Stimulated activated CD4-positive, alpha-beta T cell treated with anti-CD3 and anti-CD28 coated beads, Interleukin-15, amount 100 ng/mL, for 24 hours (primary cell): ENCODE data around the gene EMC6.

Source experiments
- DNase-seq: peaks from one replicate; pipeline ENCODE4 v3.0.0-alpha.2; 2020

Gene EMC6

DNA sequence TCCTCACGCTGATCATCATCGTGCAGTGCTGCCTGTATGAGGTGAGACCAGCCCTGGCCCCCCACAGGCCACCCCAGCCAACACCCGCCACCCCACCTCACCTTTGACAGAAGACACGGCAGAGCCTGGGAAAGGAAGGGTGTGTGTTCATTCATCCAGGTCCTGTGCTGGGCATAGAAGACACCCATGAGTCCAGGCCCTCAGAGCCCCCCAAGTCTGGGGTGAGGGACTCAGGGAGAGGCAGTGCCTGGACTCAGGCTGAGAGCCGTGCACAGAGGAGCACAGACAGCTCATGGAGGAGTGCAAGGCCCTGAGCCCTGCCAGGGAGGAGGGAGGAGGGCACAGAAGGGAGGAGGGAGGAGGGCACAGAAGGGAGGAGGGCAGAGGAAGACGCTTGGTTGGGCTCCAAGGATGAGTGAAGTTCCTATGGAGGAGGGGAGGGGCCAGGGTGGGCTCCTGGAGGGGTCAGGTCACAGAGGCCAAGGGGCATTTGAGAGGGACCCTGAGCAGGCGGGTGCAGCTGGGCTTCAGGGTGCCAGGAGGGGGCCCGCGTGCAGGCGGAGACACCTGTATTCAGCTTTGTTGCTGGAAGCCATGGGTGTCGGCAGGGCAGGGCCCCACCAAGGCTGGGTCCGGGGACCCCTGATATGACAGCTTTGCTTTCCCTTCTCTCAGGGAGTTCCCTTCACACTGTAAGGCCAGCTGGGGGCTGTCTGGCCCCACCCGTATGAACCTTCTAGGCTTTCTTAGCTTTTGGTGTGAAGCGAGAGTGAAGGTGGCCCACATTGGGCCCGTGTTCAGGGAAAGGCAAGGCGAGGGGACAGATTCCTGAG lies 11.6 kb upstream of the EMC6 start:
- no peak for DNase-seq

GRCh38 chr17:3657588-3657869 lies 11.1 kb upstream of the EMC6 start:
- DNase-seq, result no peak

DNA sequence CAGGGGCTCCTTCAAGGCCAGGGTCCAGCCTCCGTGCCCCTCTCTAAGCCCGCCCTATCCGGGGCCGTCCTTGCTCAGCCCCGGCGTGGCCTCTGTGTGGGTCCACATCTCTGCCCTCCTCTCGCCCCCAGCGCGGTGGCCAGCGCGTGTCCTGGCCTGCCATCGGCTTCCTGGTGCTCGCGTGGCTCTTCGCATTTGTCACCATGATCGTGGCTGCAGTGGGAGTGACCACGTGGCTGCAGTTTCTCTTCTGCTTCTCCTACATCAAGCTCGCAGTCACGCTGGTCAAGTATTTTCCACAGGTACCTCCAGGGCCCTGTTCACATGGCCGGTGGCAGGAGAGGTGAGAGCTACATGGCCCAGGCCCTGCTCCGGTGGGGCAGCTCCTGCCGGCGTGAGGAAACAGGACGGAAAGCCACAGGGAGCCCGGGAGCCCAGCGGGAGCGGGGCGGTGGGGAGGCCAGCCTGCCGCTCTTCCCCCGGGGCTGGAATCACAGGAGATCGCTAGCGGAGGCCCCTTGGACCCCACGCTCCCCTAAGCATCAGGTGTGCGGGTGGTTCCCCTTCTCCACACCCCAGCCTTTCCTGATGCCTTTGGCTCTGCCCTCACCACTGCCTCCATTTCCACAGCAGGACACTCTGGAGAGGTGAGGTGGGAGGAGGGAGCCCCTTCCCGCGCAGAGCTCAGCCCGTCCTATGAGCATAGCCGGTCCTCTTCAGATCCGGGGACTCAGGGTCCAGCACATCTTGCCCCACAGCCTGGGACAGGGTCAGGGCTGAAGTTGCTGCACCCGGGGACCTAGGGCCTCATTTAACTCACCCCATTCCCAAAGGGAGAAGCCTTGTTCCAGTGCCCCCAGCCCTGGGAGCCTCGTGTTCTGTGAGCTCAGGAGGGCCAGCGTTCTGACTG lies 10.5 kb upstream of the EMC6 start:
- no peak for DNase-seq

DNA sequence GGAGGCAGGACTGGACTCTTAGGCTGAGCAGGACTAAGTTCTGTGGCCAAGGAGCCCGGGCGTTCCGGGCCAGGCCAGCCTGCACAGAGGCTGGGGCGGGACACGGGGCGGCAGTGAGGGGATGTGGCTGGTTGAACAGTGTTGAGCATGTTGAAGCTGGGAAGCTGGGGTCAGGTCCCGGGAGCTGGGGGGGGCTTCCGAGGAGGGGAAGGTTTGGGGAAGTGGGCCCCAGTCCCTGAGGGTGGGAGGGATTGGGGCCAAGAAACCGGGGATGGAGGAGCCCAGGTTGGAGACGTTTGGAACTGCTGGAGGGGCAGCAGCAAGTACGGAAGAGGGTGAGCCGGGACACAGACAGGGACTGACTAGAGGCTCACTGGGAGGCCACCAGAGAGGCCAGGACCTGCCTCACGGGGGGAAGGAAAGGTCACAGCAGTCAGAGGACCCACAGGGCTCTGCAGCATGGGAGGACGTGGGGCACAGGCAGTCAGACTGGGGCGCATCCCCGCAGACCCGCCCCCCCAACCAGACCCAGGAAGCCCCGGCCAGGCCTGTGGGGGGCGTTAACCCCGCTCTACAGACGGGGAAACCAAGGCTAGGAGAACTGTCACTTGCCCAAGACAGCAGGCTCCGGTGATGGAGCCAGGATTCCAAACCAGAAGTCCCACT lies 9.7 kb upstream of the EMC6 start:
- DNase-seq, result no peak

DNA sequence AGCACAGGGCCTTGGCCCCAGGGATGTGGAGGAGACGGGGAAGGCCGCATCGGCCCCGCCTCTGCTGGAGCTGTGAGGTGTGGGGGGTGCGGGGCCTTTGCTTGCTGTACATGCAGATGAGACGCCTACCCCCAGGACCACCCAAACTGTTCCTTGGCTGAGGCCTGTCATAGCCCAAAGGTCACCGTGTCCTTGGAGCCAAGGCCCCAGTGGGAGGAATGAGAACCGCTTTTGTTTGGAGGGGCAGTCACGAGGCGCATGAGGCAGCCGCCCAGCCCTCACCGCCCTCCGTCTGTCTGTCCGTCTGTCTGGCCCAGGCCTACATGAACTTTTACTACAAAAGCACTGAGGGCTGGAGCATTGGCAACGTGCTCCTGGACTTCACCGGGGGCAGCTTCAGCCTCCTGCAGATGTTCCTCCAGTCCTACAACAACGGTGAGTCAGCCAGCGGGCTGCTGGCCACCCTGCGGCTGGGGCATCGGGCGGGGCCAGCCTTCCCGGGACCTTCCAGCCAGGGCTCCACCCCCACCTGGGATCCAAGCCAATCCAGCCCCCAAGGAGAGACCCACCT lies 9.0 kb upstream of the EMC6 start:
- no peak for DNase-seq

- no peak for DNase-seq
Observed at GRCh38 chr17:3660311-3660891, 8.2 kb upstream of the EMC6 start.

DNA sequence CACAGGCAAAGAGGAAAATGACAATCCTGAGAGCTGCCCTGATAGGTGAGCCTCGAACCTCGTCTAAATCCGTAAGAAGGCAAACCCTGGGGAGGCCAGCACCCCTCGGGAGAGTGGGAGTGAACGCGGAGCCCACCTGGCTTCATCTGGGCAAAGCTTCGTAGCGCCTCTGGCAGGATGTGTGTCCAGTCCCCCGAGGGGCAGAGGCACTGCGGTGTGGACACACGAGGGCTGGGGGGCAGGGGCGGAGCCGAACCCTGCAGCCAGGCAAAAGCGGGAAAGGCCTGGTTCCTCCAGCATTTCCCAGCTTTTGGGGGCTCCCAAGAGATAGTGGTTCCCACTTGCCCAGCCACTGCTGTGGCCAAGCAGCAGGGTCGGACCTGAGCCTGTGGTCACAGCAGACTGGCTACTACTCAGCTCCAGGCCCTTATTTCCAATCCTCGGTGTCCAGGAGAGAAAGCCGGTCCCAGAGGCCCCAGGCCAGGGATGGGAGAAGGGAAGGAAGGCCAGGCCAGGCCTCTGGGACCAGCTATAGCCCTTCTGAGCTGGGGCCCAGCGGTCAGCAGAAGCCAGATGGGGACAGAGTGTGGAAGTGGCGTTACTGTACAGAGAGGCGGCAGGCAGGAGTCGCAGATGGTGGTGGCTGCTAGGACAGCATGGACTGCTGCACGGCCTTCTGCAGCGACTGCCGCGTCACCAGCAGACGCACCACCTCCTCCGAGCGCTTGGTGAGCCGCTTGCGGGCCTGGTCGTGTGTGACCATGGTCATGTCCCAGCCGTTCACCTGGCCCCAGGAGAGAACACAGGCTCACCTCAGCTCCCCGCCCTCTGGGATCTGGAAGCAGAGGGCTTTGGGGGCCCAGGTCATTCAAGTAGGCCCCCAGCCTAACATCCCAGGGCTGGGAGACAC lies 5.3 kb upstream of the EMC6 start:
- no peak for DNase-seq

DNA sequence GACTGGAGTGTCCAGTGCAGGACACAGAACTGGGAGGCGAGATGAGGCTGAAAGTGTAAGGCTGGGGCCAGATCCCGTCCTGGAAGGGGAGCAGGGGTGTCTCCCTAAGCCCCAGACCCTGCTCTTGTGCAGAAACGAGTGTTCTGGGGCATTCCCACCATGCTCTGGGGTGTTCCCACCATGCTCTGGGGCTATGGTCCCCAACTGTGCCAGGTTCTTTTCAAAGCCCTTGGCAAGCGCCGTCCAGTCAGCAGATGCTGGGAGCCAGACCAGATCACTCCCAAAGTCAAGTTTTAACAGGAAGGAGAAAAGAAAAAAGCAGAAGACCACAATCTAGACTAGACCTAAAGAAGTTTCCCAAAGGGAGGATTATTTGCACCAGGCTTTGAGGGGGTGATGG lies 2.8 kb upstream of the EMC6 start:
- no peak for DNase-seq

DNA sequence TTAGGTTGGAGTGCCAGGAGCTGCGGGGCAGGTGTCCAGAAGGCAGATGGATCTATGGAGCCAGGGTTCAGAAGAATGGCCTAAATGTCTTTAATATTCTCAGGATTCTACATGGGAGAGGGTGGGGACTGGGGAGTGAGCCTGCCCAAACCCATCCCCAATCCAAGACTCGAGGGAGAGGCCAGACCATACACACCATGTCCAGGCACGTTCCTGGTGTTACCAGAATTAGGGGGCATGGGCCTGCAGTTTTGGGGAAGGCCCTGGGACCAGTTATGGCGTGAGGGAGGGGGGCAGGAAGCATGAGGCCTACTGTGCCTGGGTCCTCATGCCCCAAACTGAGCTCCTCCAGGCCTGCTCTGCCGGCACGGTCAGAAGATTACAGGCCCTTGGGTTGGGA lies 2.1 kb upstream of the EMC6 start:
- no peak for DNase-seq

- no peak for DNase-seq
Observed at GRCh38 chr17:3667366-3668278, 990 bp upstream of the EMC6 start.

DNA sequence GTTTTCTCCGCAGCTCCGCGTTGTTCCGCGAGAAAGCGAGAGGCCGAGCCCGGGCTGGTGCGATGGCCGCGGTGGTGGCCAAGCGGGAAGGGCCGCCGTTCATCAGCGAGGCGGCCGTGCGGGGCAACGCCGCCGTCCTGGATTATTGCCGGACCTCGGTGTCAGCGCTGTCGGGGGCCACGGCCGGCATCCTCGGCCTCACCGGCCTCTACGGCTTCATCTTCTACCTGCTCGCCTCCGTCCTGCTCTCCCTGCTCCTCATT lies 404 bp downstream of the EMC6 start:
- DNase-seq, result no peak

- no peak for DNase-seq
Observed at GRCh38 chr17:3669548-3669947, 936 bp downstream of the EMC6 start.

- no peak for DNase-seq
Observed at GRCh38 chr17:3672571-3672970, 4.0 kb downstream of the EMC6 start.

DNA sequence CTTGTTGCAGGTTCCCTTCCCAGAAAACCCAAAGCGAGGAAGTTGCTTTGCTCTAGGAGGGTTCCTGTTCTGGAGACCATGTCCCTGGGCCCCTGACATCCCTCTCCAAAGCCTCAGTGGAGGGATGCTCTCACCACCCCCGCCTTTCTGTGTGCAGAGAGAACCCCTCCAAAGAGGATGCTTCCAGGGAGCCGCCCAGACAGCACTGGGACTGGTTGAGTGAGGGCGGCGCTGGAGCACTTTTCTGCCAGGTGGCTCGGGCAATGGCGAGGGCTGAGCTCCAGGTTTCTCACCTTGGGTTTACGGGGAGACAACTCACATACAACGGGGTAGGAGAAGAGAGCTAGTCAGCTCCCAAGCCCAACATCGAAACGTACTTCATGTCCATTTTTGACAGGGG lies 7.3 kb downstream of the EMC6 start:
- DNase-seq, result no peak

DNA sequence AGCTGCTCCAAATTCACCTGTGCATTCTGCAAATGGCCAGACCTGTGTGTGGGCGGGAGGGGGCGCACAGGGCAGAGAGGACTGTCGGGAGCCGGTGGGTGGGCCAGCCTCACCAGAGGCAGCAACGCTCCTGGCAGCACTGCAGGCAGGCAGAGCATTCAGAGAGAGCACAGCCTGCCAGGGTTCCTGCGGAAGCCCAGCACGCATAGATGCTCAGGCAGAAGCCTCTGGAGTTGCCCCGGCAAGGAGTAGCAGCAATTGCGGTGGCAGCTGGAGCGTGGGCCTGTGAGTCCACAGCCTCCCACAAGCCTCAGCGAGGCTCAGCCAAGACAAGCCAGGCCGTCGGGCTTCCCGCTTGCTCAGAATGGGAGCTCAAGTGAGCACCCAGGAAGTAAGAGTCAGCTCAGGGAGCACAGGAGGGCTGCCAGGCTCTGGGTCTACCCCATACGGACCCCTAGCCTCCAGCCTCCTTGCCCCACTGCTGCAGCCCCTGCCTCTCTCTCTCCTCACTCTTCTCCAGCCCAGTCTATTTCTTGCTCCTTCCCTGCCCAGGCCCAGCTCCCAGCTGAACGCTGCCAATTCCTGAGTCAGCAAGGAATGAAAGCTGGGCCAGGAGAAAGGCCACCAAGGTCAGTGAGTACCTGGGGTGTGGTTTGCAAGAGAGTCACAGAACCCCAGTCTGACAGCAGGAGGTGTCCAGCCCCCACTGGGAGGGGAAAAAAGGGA lies 9.6 kb downstream of the EMC6 start:
- DNase-seq, result no peak

DNA sequence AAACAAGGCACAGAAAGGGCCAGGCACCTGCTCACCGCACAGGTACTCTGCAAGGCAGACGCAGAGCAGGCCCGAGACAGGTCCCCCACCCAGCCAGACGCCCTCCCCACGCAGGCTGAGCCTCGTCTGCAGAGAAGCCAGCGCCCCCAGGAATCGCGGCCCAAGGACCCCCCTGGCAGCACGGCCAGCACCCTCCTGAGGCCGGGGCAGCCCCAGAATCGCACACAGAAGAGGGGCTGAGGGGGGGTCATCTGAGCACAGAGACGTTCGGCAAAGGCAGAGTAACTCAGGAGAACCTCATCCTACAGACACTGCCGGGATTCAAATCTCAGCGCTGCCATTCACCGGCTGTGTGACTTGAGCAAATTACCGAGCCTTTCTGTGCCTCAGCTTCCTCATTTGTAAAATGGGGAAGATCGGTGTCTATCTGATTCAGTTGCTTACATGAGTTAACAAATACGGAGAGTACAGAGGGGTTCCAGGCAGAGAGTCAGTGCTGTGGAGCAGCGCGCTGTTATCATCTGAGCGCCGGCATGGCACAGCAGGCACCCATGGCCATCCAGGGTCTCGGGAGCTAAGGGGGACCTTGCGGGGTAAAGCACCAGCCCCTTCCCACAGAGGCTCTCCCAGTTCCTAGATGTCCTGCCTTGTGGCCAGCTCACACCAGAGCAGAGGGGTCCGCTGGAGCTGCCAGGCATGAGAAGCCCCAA lies 10.4 kb downstream of the EMC6 start:
- no peak for DNase-seq

GRCh38 chr17:3679531-3680126 lies 11.0 kb downstream of the EMC6 start:
- no peak for DNase-seq

- no peak for DNase-seq
Observed at GRCh38 chr17:3681057-3681456, 12.4 kb downstream of the EMC6 start.

GRCh38 chr17:3681565-3681964 lies 13.0 kb downstream of the EMC6 start:
- DNase-seq, result no peak
